ENCODE results near the gene SPINT3. TPM values are rescaled to one million over a fixed set of nuclear protein-coding genes. Genes with fewer than 3 reads are reported as not detected.

SPINT3 gene, protein sequence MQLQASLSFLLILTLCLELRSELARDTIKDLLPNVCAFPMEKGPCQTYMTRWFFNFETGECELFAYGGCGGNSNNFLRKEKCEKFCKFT
- total RNA-seq (2022; extraction: Qiagen RNA extraction; ENCODE audit: low read depth) = not detected in 5 replicates

GRCh38 chr20:45515147-45515913, at the start of gene SPINT3:
TSS of gene SPINT3 (minus strand) at chr20:45515622. CDS start at chr20:45515608, 14 bp downstream.

DNA sequence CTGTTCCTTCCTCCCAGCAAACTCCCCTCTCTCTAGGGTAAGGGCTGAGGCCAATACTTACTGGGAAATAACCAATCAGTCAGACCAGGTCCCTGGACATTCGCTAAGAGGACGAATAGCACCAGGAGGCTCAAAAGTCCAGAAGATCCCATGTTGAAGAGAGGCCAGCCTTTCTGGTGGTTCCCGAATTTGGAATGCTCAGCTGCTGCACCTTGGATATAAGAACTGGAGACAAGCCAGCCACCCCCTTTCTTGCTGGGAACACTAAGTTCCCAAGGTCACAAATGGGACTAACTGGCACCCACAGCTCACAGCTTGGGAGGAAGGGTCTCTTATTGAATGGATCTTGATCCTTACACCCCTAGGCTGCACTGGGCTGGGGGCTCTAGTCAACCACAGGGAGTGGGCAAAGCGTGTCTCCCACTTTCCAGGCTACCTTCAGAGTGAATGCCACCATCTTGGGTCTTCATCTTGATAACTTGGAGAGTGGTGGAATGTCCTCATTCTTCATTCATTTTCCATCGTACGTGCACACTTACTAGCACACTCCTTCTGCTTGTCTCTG, 31.9 kb upstream of the SPINT3 start, which contains the start of gene EPPIN:
Gene EPPIN (minus strand): TSS at position 196 of the 565 bp plus-strand sequence. CDS start 44 bp downstream, at position 152.

GRCh38 chr20:45539382-45539781, 24.0 kb upstream of the SPINT3 start, which contains the start of gene WFDC6:
TSS of gene WFDC6 (minus strand) at chr20:45539482. CDS start at chr20:45539407, 75 bp downstream.

GRCh38 chr20:45469336-45470261, 45.8 kb downstream of the SPINT3 start, which contains the start of gene WFDC2:
TSS of gene WFDC2 (plus strand) at chr20:45469753. CDS start at chr20:45469782, 29 bp downstream.

Other genes starting within 250 kb of the SPINT3 start
- not detected in 5 replicates for gene RBPJL, start 208.8 kb downstream of the SPINT3 start, total RNA-seq (2022; extraction: Qiagen RNA extraction; ENCODE audit: low read depth)
- gene MATN4, start 207.3 kb downstream of the SPINT3 start, total RNA-seq (2022; extraction: Qiagen RNA extraction; ENCODE audit: low read depth) = 0.08 to 0.14 TPM (median 0.10 TPM) in 3 of 5 replicates, not detected in the others
- gene SDC4, start 167.2 kb downstream of the SPINT3 start, total RNA-seq (2022; extraction: Qiagen RNA extraction; ENCODE audit: low read depth) = 111 to 147 TPM (median 128 TPM) in 5 replicates
- gene SYS1, start 152.5 kb downstream of the SPINT3 start, total RNA-seq (2022; extraction: Qiagen RNA extraction; ENCODE audit: low read depth) = 22.9 to 37.0 TPM (median 31.5 TPM) in 5 replicates
- not detected in 5 replicates for gene TP53TG5, start 137.3 kb downstream of the SPINT3 start, total RNA-seq (2022; extraction: Qiagen RNA extraction; ENCODE audit: low read depth)
- 22.0 to 28.5 TPM (median 25.7 TPM) in 5 replicates for gene DBNDD2, start 107.3 kb downstream of the SPINT3 start, total RNA-seq (2022; extraction: Qiagen RNA extraction; ENCODE audit: low read depth)
- 84.6 to 99.2 TPM (median 98.7 TPM) in 5 replicates for gene PIGT, start 99.5 kb downstream of the SPINT3 start, total RNA-seq (2022; extraction: Qiagen RNA extraction; ENCODE audit: low read depth)
- gene WFDC2, start 45.9 kb downstream of the SPINT3 start, total RNA-seq (2022; extraction: Qiagen RNA extraction; ENCODE audit: low read depth) = 0.11 TPM in 1 of 5 replicates, not detected in the others
- not detected in 5 replicates for gene WFDC6, start 23.9 kb upstream of the SPINT3 start, total RNA-seq (2022; extraction: Qiagen RNA extraction; ENCODE audit: low read depth)
- not detected in 5 replicates for gene EPPIN, start 31.8 kb upstream of the SPINT3 start, total RNA-seq (2022; extraction: Qiagen RNA extraction; ENCODE audit: low read depth)
- not detected in 5 replicates for gene WFDC8, start 63.7 kb upstream of the SPINT3 start, total RNA-seq (2022; extraction: Qiagen RNA extraction; ENCODE audit: low read depth)
- gene WFDC10A, start 114.1 kb upstream of the SPINT3 start, total RNA-seq (2022; extraction: Qiagen RNA extraction; ENCODE audit: low read depth) = not detected in 5 replicates
- gene WFDC9, start 115.7 kb upstream of the SPINT3 start, total RNA-seq (2022; extraction: Qiagen RNA extraction; ENCODE audit: low read depth) = not detected in 5 replicates
- gene WFDC11, start 154.6 kb upstream of the SPINT3 start, total RNA-seq (2022; extraction: Qiagen RNA extraction; ENCODE audit: low read depth) = not detected in 5 replicates
- not detected in 5 replicates for gene WFDC13, start 186.4 kb upstream of the SPINT3 start, total RNA-seq (2022; extraction: Qiagen RNA extraction; ENCODE audit: low read depth)
- not detected in 5 replicates for gene WFDC10B, start 189.4 kb upstream of the SPINT3 start, total RNA-seq (2022; extraction: Qiagen RNA extraction; ENCODE audit: low read depth)
- not detected in 5 replicates for gene SPINT4, start 206.7 kb upstream of the SPINT3 start, total RNA-seq (2022; extraction: Qiagen RNA extraction; ENCODE audit: low read depth)